ENCODE data around the gene SYNGAP1.
"Not testable (repeated sequence)": the region's sequence is repeated elsewhere in the genome, so short reads cannot be mapped to it uniquely, and the experiment has no call there.

Gene SYNGAP1

DNA sequence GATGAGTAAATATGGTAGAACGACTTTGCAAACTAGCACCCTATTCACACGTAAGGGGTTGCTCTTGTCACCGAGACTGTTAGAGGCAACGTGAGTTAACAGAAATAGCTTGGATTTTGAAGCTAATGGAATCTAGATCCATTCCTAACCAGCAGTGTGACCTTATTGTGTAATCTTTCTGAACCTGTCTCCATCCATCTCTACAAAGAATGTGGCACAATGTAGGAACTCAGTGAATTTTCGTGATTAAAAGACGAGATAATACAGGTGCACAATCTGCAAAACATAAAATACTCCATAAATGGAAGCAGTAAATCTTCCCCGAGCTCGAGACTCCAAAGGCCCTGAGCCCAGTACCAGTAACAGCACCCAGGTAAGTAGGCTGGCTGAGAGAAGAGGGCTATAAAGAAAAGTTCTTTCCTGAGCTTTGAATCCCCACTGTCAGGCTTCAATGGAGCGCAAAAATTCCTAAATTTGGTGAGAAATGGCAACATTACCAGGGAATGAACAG lies 29.0 kb upstream of the SYNGAP1 start:
- DNase-seq (ENCODE audit: low spot score in 2 of 2) (no peak), ATAC-seq (replicated peaks; ENCODE audit: extremely low read depth, poor library complexity, severe bottlenecking) (peak; percentile 3)
- Mint-ChIP-seq H3K27ac (ENCODE audit: low read depth) (peak overlapping the region; percentile 83), H3K4me1 (peaks cover 23% of the 10 kb centered on the region), H3K9me3 (no peaks in the 10 kb centered on the region), H3K36me3 (ENCODE audit: insufficient read depth) (peaks cover 8% of the 10 kb centered on the region), H3K27me3 (no peaks in the 10 kb centered on the region), H3K4me3 (peak overlapping the region; percentile 77)

DNA sequence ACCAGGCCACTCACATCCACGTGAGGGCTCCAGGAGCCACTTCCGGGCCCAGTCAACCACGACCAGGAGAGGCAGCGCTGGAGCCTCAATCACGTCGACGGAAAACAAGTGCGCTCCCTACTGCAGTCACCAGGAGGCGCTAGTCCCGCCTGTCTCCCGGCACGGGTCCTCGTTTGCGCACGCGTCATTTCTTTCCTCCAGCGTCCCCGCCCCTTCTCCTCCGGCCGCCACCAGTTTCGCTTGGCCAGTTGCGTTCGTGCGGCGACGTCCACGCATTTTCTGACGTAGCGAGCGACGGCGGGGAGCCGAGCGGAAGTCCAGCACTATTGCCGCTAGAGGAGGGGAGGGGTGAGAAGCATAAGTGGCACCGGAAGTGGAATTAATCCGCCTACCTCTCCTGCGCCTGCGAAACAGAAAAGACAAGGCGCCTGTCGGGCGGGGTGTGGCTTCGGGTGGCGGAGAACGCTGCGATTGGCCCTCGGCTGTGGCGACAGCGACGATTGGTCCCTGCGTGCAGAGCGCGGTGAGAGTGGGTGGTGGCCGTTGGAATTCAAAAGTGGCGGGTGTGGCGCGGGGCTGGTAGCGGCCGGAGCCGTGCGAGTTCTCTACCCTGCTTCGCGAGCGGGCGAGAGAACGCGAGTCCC lies 28.5 kb upstream of the SYNGAP1 start, which contains the start of gene KIFC1:
Gene KIFC1, plus strand, starts transcription at position 546 of the 644 bp plus-strand sequence. CDS start 163 bp downstream, outside the sequence.
- H3K4me1 Mint-ChIP-seq = peaks cover 23% of the 10 kb centered on the region
- ATAC-seq (replicated peaks; ENCODE audit: extremely low read depth, poor library complexity, severe bottlenecking) = peak; percentile 96
- H3K27ac Mint-ChIP-seq (ENCODE audit: low read depth) = peak within 1 kb of the TSS; percentile 83
- H3K36me3 Mint-ChIP-seq (ENCODE audit: insufficient read depth) = peaks cover 8% of the 10 kb centered on the region
- no peaks in the 10 kb centered on the region for H3K9me3 Mint-ChIP-seq
- H3K27me3 Mint-ChIP-seq = no peaks in the 10 kb centered on the region
- peak within 1 kb of the TSS; percentile 77 for H3K4me3 Mint-ChIP-seq
- DNase-seq (ENCODE audit: low spot score in 2 of 2) = peak; percentile 99

DNA sequence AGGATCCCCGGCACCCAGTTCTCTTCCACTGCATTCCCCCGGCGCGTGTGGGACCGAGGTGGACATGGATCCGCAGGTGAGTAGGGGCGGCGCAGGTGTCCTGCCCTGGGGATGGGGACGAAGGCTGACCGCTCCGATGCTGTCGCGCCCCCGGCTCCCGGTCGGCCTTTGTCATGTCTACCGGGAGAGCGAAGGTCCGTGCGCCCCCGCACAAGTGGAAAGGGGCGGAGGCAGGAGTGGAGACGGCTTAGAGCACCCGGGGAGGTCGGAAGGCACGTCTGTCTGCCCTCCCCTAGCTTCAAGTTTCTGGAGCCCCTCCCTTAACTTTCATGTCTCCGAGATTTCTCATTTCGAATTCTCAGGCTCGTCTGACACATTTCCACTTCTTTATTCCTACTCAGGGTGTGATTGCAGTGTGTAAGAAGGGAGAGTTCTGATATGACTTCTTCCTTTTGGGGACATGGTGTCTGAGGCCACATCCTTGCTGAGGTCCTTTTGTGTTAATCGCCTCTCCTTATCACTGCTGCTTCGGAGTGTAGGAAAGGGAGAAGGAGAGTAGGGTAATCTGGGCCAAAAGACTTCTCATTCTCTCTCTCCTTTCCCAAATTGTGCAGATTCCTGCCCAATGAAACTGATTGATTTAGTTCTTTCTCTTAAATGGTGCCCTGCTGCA lies 27.8 kb upstream of the SYNGAP1 start:
- H3K4me1 Mint-ChIP-seq = peaks cover 23% of the 10 kb centered on the region
- DNase-seq (ENCODE audit: low spot score in 2 of 2) = no peak
- H3K4me3 Mint-ChIP-seq = peak overlapping the region; percentile 77
- no peak for ATAC-seq (replicated peaks; ENCODE audit: extremely low read depth, poor library complexity, severe bottlenecking)
- peaks cover 9% of the 10 kb centered on the region for H3K36me3 Mint-ChIP-seq (ENCODE audit: insufficient read depth)
- H3K27me3 Mint-ChIP-seq = no peaks in the 10 kb centered on the region
- peak overlapping the region; percentile 83 for H3K27ac Mint-ChIP-seq (ENCODE audit: low read depth)
- no peaks in the 10 kb centered on the region for H3K9me3 Mint-ChIP-seq

GRCh38 chr6:33392595-33392948 lies 27.3 kb upstream of the SYNGAP1 start:
- Mint-ChIP-seq H3K4me3 (peak overlapping the region; percentile 77), H3K9me3 (no peaks in the 10 kb centered on the region), H3K36me3 (ENCODE audit: insufficient read depth) (peaks cover 10% of the 10 kb centered on the region), H3K27me3 (no peaks in the 10 kb centered on the region), H3K4me1 (peaks cover 23% of the 10 kb centered on the region), H3K27ac (ENCODE audit: low read depth) (peak overlapping the region; percentile 5)
- DNase-seq (ENCODE audit: low spot score in 2 of 2) (no peak), ATAC-seq (replicated peaks; ENCODE audit: extremely low read depth, poor library complexity, severe bottlenecking) (no peak)

DNA sequence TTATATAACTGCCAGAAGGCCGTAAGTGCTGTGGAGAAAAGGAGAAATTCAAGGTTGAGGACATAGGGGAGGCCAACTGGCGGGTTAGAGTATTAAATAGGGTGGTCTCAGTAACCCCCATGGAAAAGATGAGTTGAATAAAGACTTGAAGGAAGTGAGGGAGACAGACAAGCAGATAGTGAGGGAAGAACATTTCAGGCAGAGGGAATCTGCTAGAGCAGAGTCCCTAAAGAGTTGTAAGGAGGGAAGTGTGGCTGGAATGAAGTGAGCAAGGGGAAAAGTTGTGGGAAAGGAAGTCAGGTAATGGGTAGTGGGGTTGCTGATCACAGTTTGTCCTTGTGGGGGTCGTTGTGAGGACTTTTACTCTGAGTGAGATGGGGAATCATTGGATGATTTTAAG lies 26.9 kb upstream of the SYNGAP1 start:
- H3K9me3 Mint-ChIP-seq = no peaks in the 10 kb centered on the region
- H3K27me3 Mint-ChIP-seq = no peaks in the 10 kb centered on the region
- peaks cover 10% of the 10 kb centered on the region for H3K36me3 Mint-ChIP-seq (ENCODE audit: insufficient read depth)
- H3K4me3 Mint-ChIP-seq = peak overlapping the region; percentile 77
- DNase-seq (ENCODE audit: low spot score in 2 of 2) (no peak), ATAC-seq (replicated peaks; ENCODE audit: extremely low read depth, poor library complexity, severe bottlenecking) (no peak)
- H3K4me1 Mint-ChIP-seq = peaks cover 23% of the 10 kb centered on the region
- peak overlapping the region; percentile 5 for H3K27ac Mint-ChIP-seq (ENCODE audit: low read depth)

DNA sequence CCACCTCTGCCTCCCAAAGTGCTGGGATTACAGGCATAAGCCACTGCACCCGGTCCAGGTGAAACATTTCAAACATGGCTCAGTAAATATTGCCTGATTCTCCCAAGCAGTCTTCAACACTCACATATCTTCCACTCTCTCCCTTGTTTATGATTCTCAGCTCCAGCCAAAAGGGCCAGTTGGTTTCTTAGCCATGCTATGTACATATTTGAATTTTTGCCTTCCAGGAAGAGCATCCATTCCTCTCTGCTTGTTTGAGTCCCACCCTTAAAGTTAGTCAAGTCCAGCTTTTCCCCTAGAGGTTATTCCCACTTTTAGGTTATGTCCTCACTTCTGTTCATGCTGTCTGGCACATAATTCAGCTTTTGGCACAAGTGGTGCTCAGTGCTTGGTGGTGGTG lies 22.3 kb upstream of the SYNGAP1 start:
- Mint-ChIP-seq H3K36me3 (ENCODE audit: insufficient read depth) (peaks cover 6% of the 10 kb centered on the region), H3K4me3 (no peak overlapping the region), H3K27me3 (no peaks in the 10 kb centered on the region), H3K27ac (ENCODE audit: low read depth) (peak overlapping the region; percentile 62), H3K4me1 (peaks cover 7% of the 10 kb centered on the region), H3K9me3 (no peaks in the 10 kb centered on the region)
- DNase-seq (ENCODE audit: low spot score in 2 of 2) (no peak), ATAC-seq (replicated peaks; ENCODE audit: extremely low read depth, poor library complexity, severe bottlenecking) (no peak)

DNA sequence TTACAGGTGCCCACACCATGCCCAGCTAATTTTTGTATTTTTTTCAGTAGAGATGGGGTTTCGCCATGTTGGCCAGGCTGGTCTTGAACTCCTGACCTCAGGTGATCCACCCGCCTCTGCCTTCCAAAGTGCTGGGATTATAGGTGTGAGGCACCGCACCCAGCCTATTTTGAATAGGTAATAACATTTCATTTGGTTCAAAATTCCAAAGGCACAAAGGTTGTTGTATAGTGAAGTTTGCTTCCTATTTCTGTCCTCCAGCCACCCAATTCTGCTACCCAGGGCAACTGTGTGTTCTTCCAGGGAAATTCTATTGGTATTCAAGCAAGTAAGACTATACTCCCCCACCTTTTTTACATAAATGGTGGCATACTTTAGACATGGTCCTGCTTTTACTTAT lies 21.3 kb upstream of the SYNGAP1 start:
- H3K27ac Mint-ChIP-seq (ENCODE audit: low read depth); DNase-seq (ENCODE audit: low spot score in 2 of 2); H3K36me3 Mint-ChIP-seq (ENCODE audit: insufficient read depth); ATAC-seq (replicated peaks; ENCODE audit: extremely low read depth, poor library complexity, severe bottlenecking); H3K27me3 Mint-ChIP-seq; H3K9me3 Mint-ChIP-seq; H3K4me3 Mint-ChIP-seq; H3K4me1 Mint-ChIP-seq: not testable (repeated sequence)

DNA sequence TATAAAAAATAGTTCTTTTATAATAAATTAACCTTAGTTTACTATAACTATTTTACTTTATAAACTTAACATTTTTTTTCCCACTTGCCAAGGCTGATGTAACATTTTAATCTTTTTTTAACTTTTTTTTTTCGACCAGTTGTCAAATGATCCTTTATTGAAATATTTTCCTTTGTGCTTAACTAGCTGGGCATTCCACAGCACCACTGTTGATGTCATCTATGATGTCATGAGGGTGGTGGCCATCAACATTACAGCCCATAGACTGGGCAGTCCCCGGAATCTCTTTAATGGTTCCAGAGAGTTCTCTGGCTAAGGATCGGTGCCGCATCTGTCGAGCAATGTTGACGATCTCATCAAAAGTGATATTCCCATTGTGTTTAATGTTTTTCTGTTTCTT lies 20.0 kb upstream of the SYNGAP1 start:
- not testable (repeated sequence) for H3K27ac Mint-ChIP-seq (ENCODE audit: low read depth); H3K27me3 Mint-ChIP-seq; ATAC-seq (replicated peaks; ENCODE audit: extremely low read depth, poor library complexity, severe bottlenecking); H3K36me3 Mint-ChIP-seq (ENCODE audit: insufficient read depth); H3K4me1 Mint-ChIP-seq; DNase-seq (ENCODE audit: low spot score in 2 of 2); H3K4me3 Mint-ChIP-seq; H3K9me3 Mint-ChIP-seq

DNA sequence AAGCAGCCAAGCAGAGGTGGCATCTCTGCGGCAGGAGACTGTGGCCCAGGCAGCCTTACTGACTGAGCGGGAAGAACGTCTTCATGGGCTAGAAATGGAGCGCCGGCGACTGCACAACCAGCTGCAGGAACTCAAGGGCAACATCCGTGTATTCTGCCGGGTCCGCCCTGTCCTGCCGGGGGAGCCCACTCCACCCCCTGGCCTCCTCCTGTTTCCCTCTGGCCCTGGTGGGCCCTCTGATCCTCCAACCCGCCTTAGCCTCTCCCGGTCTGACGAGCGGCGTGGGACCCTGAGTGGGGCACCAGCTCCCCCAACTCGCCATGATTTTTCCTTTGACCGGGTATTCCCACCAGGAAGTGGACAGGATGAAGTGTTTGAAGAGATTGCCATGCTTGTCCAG lies 15.0 kb upstream of the SYNGAP1 start:
- peaks cover 20% of the 10 kb centered on the region for H3K4me1 Mint-ChIP-seq
- ATAC-seq (replicated peaks; ENCODE audit: extremely low read depth, poor library complexity, severe bottlenecking) (no peak), DNase-seq (ENCODE audit: low spot score in 2 of 2) (no peak)
- H3K27ac Mint-ChIP-seq (ENCODE audit: low read depth) = peak overlapping the region; percentile 9
- no peak overlapping the region for H3K4me3 Mint-ChIP-seq
- H3K27me3 Mint-ChIP-seq = no peaks in the 10 kb centered on the region
- peaks cover 6% of the 10 kb centered on the region for H3K36me3 Mint-ChIP-seq (ENCODE audit: insufficient read depth)
- H3K9me3 Mint-ChIP-seq = no peaks in the 10 kb centered on the region

DNA sequence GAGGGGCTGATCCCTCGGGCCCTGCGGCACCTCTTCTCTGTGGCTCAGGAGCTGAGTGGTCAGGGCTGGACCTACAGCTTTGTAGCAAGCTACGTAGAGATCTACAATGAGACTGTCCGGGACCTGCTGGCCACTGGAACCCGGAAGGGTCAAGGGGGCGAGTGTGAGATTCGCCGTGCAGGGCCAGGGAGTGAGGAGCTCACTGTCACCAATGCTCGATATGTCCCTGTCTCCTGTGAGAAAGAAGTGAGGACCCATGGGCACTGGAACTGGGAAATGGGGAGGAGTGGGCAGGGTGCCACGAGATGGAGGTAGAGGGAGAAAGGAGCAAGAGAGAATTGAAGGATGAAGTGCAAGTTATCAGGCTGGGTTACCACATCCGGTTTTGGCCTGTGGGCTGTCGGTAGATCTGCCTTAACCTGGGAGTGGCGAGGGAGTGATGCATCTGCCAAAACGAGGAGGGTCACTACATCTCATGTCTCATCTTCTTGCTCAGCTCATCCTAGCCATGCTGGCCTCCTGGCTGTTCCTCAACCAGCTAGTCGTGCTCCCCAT lies 14.4 kb upstream of the SYNGAP1 start:
- no peak for ATAC-seq (replicated peaks; ENCODE audit: extremely low read depth, poor library complexity, severe bottlenecking)
- peaks cover 10% of the 10 kb centered on the region for H3K36me3 Mint-ChIP-seq (ENCODE audit: insufficient read depth)
- H3K9me3 Mint-ChIP-seq = no peaks in the 10 kb centered on the region
- peaks cover 23% of the 10 kb centered on the region for H3K4me1 Mint-ChIP-seq
- no peak for DNase-seq (ENCODE audit: low spot score in 2 of 2)
- H3K4me3 Mint-ChIP-seq = no peak overlapping the region
- H3K27me3 Mint-ChIP-seq = no peaks in the 10 kb centered on the region
- H3K27ac Mint-ChIP-seq (ENCODE audit: low read depth) = peak overlapping the region; percentile 9

DNA sequence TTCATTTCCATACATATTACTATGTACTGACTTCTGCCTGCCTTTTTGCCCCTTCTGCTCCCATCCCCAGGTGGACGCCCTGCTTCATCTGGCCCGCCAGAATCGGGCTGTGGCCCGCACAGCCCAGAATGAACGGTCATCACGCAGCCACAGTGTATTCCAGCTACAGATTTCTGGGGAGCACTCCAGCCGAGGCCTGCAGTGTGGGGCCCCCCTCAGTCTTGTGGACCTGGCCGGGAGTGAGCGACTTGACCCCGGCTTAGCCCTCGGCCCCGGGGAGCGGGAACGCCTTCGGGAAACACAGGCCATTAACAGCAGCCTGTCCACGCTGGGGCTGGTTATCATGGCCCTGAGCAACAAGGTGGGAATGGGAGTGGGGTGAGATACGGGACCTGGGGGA lies 13.7 kb upstream of the SYNGAP1 start:
- Mint-ChIP-seq H3K36me3 (ENCODE audit: insufficient read depth) (peaks cover 12% of the 10 kb centered on the region), H3K27ac (ENCODE audit: low read depth) (no peak overlapping the region)
- DNase-seq (ENCODE audit: low spot score in 2 of 2) = no peak

DNA sequence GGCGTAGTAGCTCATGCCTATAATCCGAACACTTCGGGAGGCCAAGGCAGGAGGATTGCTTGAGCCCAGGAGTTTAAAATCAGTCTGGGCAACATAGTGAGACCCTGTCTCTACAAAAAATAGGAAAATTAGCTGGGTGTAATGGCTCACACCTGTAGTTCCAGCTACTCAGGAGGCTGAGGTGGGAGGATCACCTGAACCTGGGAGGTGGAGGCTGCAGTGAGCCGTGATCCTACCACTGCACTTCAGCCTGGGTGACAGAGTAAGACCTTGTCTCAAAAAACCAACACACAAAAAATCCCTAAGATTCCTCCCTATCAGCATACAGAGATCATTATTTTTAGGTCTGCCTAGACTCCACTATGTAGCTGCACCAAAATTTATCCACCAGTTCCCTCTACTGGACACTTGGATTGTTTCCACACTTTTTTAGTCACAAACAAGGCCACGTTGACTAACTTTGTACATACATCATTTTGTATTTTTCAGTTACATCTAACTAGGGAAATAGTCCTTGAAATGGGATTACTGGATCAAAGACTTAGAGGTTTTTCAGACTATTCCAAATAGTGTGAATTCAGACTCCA lies 12.6 kb upstream of the SYNGAP1 start:
- no peak overlapping the region for H3K27ac Mint-ChIP-seq (ENCODE audit: low read depth)
- ATAC-seq (replicated peaks; ENCODE audit: extremely low read depth, poor library complexity, severe bottlenecking) (no peak), DNase-seq (ENCODE audit: low spot score in 2 of 2) (no peak)
- H3K36me3 Mint-ChIP-seq (ENCODE audit: insufficient read depth) = peaks cover 17% of the 10 kb centered on the region
- H3K9me3 Mint-ChIP-seq = no peaks in the 10 kb centered on the region
- H3K4me1 Mint-ChIP-seq = peaks cover 30% of the 10 kb centered on the region
- H3K27me3 Mint-ChIP-seq = no peaks in the 10 kb centered on the region
- H3K4me3 Mint-ChIP-seq = no peak overlapping the region

More for the DNA sequence above, 13.7 kb upstream of the SYNGAP1 start:
- ATAC-seq (replicated peaks; ENCODE audit: extremely low read depth, poor library complexity, severe bottlenecking) = no peak
- Mint-ChIP-seq H3K4me1 (peaks cover 23% of the 10 kb centered on the region), H3K9me3 (no peaks in the 10 kb centered on the region), H3K4me3 (no peak overlapping the region), H3K27me3 (no peaks in the 10 kb centered on the region)
